ENCODE measurements around the gene ZBTB7B. TPM values are rescaled to one million over a fixed set of nuclear protein-coding genes. Genes with fewer than 3 reads are reported as not detected.
"Not testable (repeated sequence)": the region's sequence is repeated elsewhere in the genome, so short reads cannot be mapped to it uniquely, and the experiment has no call there.

Gene ZBTB7B
- total RNA-seq, 5 donors from 2014 or later (not counting 1 experiment from before 2014, with no cell fraction given): 39.6 to 68.4 (median 51.7) TPM

- H3K4me3 ChIP-seq (ENCODE audit: control insufficient read depth in 1 of 2, extremely low read depth in 1 of 2, low read length in 1 of 2): peak overlapping the region; percentile 67 to 84
- no CpG with 5 or more reads among the region's 6 CpGs for WGBS (ENCODE audit: insufficient coverage)
- ATAC-seq (replicated peaks in 1 of 4) (no peak), DNase-seq (no peak)
- H3K27ac ChIP-seq (ENCODE audit: low read length): peak overlapping the region; percentile 54
- H3K36me3 ChIP-seq (ENCODE audit: control insufficient read depth in 2 of 2, extremely low read depth in 1 of 2, insufficient read depth in 1 of 2, low read length in 1 of 2): peaks cover 0 to 12% of the 10 kb centered on the region in 2 donors
- peaks cover 3% of the 10 kb centered on the region for H3K36me3 Mint-ChIP-seq
- H3K9me3 ChIP-seq: no peaks in the 10 kb centered on the region
- no peaks in the 10 kb centered on the region for H3K9me3 Mint-ChIP-seq
- H3K4me1 Mint-ChIP-seq: peaks cover 0 to 16% (median 16%) of the 10 kb centered on the region in 3 donors
- no peaks in the 10 kb centered on the region for H3K27me3 ChIP-seq (replicated peaks in 1 of 2; ENCODE audit: control insufficient read depth in 2 of 2, extremely low read depth in 1 of 2, insufficient read depth in 2 of 2, low read length in 1 of 2)
- peaks cover 14 to 28% of the 10 kb centered on the region in 2 experiments for H3K4me1 ChIP-seq (ENCODE audit: control insufficient read depth in 1 of 2, extremely low read depth in 1 of 2, insufficient read depth in 2 of 2, low read length in 2 of 2)
- H3K27me3 Mint-ChIP-seq: no peaks in the 10 kb centered on the region
- no peak overlapping the region for H3K27ac Mint-ChIP-seq
- ChIA-PET POLR2A (interaction anchor here in 1 of 2 donors (0.6 to 3.0 kb wide), 2 partner anchors 27 to 422 kb away, joined by 3 to 19 read pairs; partner anchors contain the start of gene PBXIP1), CTCF (interaction anchor here (0.6 to 3.4 kb wide), 8 partner anchors 16 to 103 kb away, joined by 3 to 29 read pairs (median 3); no protein-coding TSS in a partner anchor)
- H3K4me3 Mint-ChIP-seq: no peak overlapping the region
Measured at GRCh38 chr1:154982341-154982740, 20.3 kb upstream of the ZBTB7B start.

- H3K27me3 ChIP-seq (replicated peaks in 1 of 2; ENCODE audit: control insufficient read depth in 2 of 2, extremely low read depth in 1 of 2, insufficient read depth in 2 of 2, low read length in 1 of 2): no peaks in the 10 kb centered on the region
- no peak within 1 kb of the TSS for H3K4me3 Mint-ChIP-seq
- H3K36me3 ChIP-seq (ENCODE audit: control insufficient read depth in 2 of 2, extremely low read depth in 1 of 2, insufficient read depth in 1 of 2, low read length in 1 of 2): peaks cover 0 to 19% of the 10 kb centered on the region in 2 donors
- peaks cover 8% of the 10 kb centered on the region for H3K36me3 Mint-ChIP-seq
- no peaks in the 10 kb centered on the region for H3K27me3 Mint-ChIP-seq
- no peak within 1 kb of the TSS for H3K27ac Mint-ChIP-seq
- peak within 1 kb of the TSS; percentile 54 for H3K27ac ChIP-seq (ENCODE audit: low read length)
- peaks cover 14 to 28% of the 10 kb centered on the region in 2 experiments for H3K4me1 ChIP-seq (ENCODE audit: control insufficient read depth in 1 of 2, extremely low read depth in 1 of 2, insufficient read depth in 2 of 2, low read length in 2 of 2)
- 3% methylated on average over 25 of the region's 26 CpGs for WGBS (ENCODE audit: insufficient coverage)
- peak; percentile 99 to 100 (median 100) for ATAC-seq (replicated peaks in 1 of 4)
- ChIA-PET CTCF (interaction anchor here (0.5 to 3.4 kb wide), 16 partner anchors 15 to 423 kb away, joined by 3 to 29 read pairs (median 3); partner anchors contain the start of genes ADAM15 (in 1 of the 2), PBXIP1 (in 1 of the 2) and PYGO2 (in 1 of the 2)), POLR2A (interaction anchor here (0.5 to 3.0 kb wide), 5 partner anchors 11 to 849 kb away, joined by 3 to 19 read pairs (median 3); partner anchors contain the start of gene PBXIP1 (in 1 of the 2))
- peak within 1 kb of the TSS; percentile 67 to 84 for H3K4me3 ChIP-seq (ENCODE audit: control insufficient read depth in 1 of 2, extremely low read depth in 1 of 2, low read length in 1 of 2)
- no peaks in the 10 kb centered on the region for H3K9me3 ChIP-seq
- H3K4me1 Mint-ChIP-seq: peaks cover 0 to 17% (median 13%) of the 10 kb centered on the region in 3 donors
- no peaks in the 10 kb centered on the region for H3K9me3 Mint-ChIP-seq
- peak; percentile 85 to 98 (median 95) for DNase-seq
Measured at GRCh38 chr1:154982897-154983648, 19.5 kb upstream of the ZBTB7B start, which contains the start of gene FLAD1. Gene FLAD1 (plus strand): TSS chr1:154983344. CDS start chr1:154983695, 351 bp downstream.

GRCh38 chr1:154983776-154984466, 18.7 kb upstream of the ZBTB7B start:
- POLR2A ChIA-PET: interaction anchor here (0.7 to 3.0 kb wide), 2 partner anchors 29 to 47 kb away, joined by 3 to 19 read pairs; partner anchors contain the start of gene PBXIP1 (in 1 of the 2)
- no peak overlapping the region for H3K27ac Mint-ChIP-seq

GRCh38 chr1:154986736-154987135, 15.9 kb upstream of the ZBTB7B start:
- DNase-seq; H3K27me3 Mint-ChIP-seq; H3K27ac ChIP-seq (ENCODE audit: low read length); H3K4me3 ChIP-seq (ENCODE audit: control insufficient read depth in 1 of 2, extremely low read depth in 1 of 2, low read length in 1 of 2); H3K27me3 ChIP-seq (replicated peaks in 1 of 2; ENCODE audit: control insufficient read depth in 2 of 2, extremely low read depth in 1 of 2, insufficient read depth in 2 of 2, low read length in 1 of 2); H3K27ac Mint-ChIP-seq; POLR2A ChIA-PET; ATAC-seq (replicated peaks in 1 of 4); H3K9me3 ChIP-seq; H3K9me3 Mint-ChIP-seq; H3K4me3 Mint-ChIP-seq: not testable (repeated sequence)
- WGBS (ENCODE audit: insufficient coverage): no CpG with 5 or more reads among the region's 4 CpGs
- peaks cover 22% of the 10 kb centered on the region for H3K36me3 Mint-ChIP-seq
- peaks cover 11 to 48% of the 10 kb centered on the region in 2 donors for H3K36me3 ChIP-seq (ENCODE audit: control insufficient read depth in 2 of 2, extremely low read depth in 1 of 2, insufficient read depth in 1 of 2, low read length in 1 of 2)
- H3K4me1 Mint-ChIP-seq: peaks cover 17 to 29% (median 24%) of the 10 kb centered on the region in 3 donors
- CTCF ChIA-PET: interaction anchor here in 1 of 2 donors (0.6 to 1.5 kb wide), 3 partner anchors 12 to 577 kb away, joined by 3 to 6 read pairs (median 4); no protein-coding TSS in a partner anchor
- H3K4me1 ChIP-seq (ENCODE audit: control insufficient read depth in 1 of 2, extremely low read depth in 1 of 2, insufficient read depth in 2 of 2, low read length in 2 of 2): peaks cover 14 to 34% of the 10 kb centered on the region in 2 experiments

More at GRCh38 chr1:154983776-154984466, 18.7 kb upstream of the ZBTB7B start:
- H3K4me3 Mint-ChIP-seq: no peak overlapping the region
- Histone ChIP-seq H3K4me1 (ENCODE audit: control insufficient read depth in 1 of 2, extremely low read depth in 1 of 2, insufficient read depth in 2 of 2, low read length in 2 of 2) (peaks cover 14 to 28% of the 10 kb centered on the region in 2 experiments), H3K27ac (ENCODE audit: low read length) (peak overlapping the region; percentile 52), H3K9me3 (no peaks in the 10 kb centered on the region), H3K4me3 (ENCODE audit: control insufficient read depth in 1 of 2, extremely low read depth in 1 of 2, low read length in 1 of 2) (peak overlapping the region; percentile 67 to 84), H3K36me3 (ENCODE audit: control insufficient read depth in 2 of 2, extremely low read depth in 1 of 2, insufficient read depth in 1 of 2, low read length in 1 of 2) (peaks cover 7 to 27% of the 10 kb centered on the region in 2 donors), H3K27me3 (replicated peaks in 1 of 2; ENCODE audit: control insufficient read depth in 2 of 2, extremely low read depth in 1 of 2, insufficient read depth in 2 of 2, low read length in 1 of 2) (no peaks in the 10 kb centered on the region)
- ATAC-seq (replicated peaks in 1 of 4): no peak
- no peaks in the 10 kb centered on the region for H3K27me3 Mint-ChIP-seq
- 6% methylated on average over 10 of the region's 17 CpGs for WGBS (ENCODE audit: insufficient coverage)
- no peaks in the 10 kb centered on the region for H3K9me3 Mint-ChIP-seq
- CTCF ChIA-PET: interaction anchor here (0.5 to 3.4 kb wide), 15 partner anchors 10 to 190 kb away, joined by 3 to 29 read pairs (median 4); partner anchors contain the start of genes ADAM15 (in 1 of the 2), LENEP (in 1 of the 2), PBXIP1 (in 1 of the 2) and PYGO2 (in 1 of the 2)
- DNase-seq: peak in 1 of 35 experiments; percentile 28
- peaks cover 8 to 21% (median 21%) of the 10 kb centered on the region in 3 donors for H3K4me1 Mint-ChIP-seq
- H3K36me3 Mint-ChIP-seq: peaks cover 13% of the 10 kb centered on the region

GRCh38 chr1:154987326-154987725, 15.3 kb upstream of the ZBTB7B start:
- H3K4me1 Mint-ChIP-seq: peaks cover 17 to 29% (median 24%) of the 10 kb centered on the region in 3 donors
- Histone ChIP-seq H3K27me3 (replicated peaks in 1 of 2; ENCODE audit: control insufficient read depth in 2 of 2, extremely low read depth in 1 of 2, insufficient read depth in 2 of 2, low read length in 1 of 2) (no peaks in the 10 kb centered on the region), H3K4me1 (ENCODE audit: control insufficient read depth in 1 of 2, extremely low read depth in 1 of 2, insufficient read depth in 2 of 2, low read length in 2 of 2) (peaks cover 14 to 29% of the 10 kb centered on the region in 2 experiments), H3K36me3 (ENCODE audit: control insufficient read depth in 2 of 2, extremely low read depth in 1 of 2, insufficient read depth in 1 of 2, low read length in 1 of 2) (peaks cover 11 to 48% of the 10 kb centered on the region in 2 donors), H3K27ac (ENCODE audit: low read length) (no peak overlapping the region), H3K9me3 (no peaks in the 10 kb centered on the region), H3K4me3 (ENCODE audit: control insufficient read depth in 1 of 2, extremely low read depth in 1 of 2, low read length in 1 of 2) (no peak overlapping the region)
- H3K27me3 Mint-ChIP-seq: no peaks in the 10 kb centered on the region
- ChIA-PET POLR2A (interaction anchor here in 1 of 2 donors (0.7 kb wide), 1 partner anchor 76 kb away, joined by 3 read pairs; the partner anchor contains the start of gene EFNA4), CTCF (interaction anchor here (0.9 to 1.5 kb wide), 4 partner anchors 9 to 29 kb away, joined by 3 to 6 read pairs (median 3); no protein-coding TSS in a partner anchor)
- H3K36me3 Mint-ChIP-seq: peaks cover 22% of the 10 kb centered on the region
- ATAC-seq (replicated peaks in 1 of 4) (no peak), DNase-seq (no peak)
- H3K4me3 Mint-ChIP-seq: no peak overlapping the region
- no peaks in the 10 kb centered on the region for H3K9me3 Mint-ChIP-seq
- no peak overlapping the region for H3K27ac Mint-ChIP-seq
- 97% methylated on average over 4 of the region's 6 CpGs for WGBS (ENCODE audit: insufficient coverage)

All from T-cell (primary cell).